ENCODE measurements around the gene DCLK1.

Gene DCLK1

GRCh38 chr13:36131222-36131930, at the start of gene DCLK1:
Gene DCLK1 (minus strand): TSS chr13:36131382.
- H3K27ac Mint-ChIP-seq: no peak within 1 kb of the TSS
- H3K4me3 Mint-ChIP-seq: no peak within 1 kb of the TSS
- H3K4me1 Mint-ChIP-seq (ENCODE audit: low read depth): no peaks in the 10 kb centered on the region
- peaks cover 4% of the 10 kb centered on the region for H3K9me3 Mint-ChIP-seq (ENCODE audit: low read depth)
- no peaks in the 10 kb centered on the region for H3K36me3 Mint-ChIP-seq
- H3K27me3 Mint-ChIP-seq: peaks cover 31% of the 10 kb centered on the region

- H3K27me3 Mint-ChIP-seq: no peaks in the 10 kb centered on the region
- no peaks in the 10 kb centered on the region for H3K4me1 Mint-ChIP-seq (ENCODE audit: low read depth)
- H3K36me3 Mint-ChIP-seq: no peaks in the 10 kb centered on the region
- no peak overlapping the region for H3K4me3 Mint-ChIP-seq
- peaks cover 2% of the 10 kb centered on the region for H3K9me3 Mint-ChIP-seq (ENCODE audit: low read depth)
- no peak overlapping the region for H3K27ac Mint-ChIP-seq
Observed at GRCh38 chr13:36175621-36176020, 44.4 kb upstream of the DCLK1 start.

GRCh38 chr13:36174923-36175322, 43.7 kb upstream of the DCLK1 start:
- no peak overlapping the region for H3K4me3 Mint-ChIP-seq
- no peaks in the 10 kb centered on the region for H3K36me3 Mint-ChIP-seq
- H3K4me1 Mint-ChIP-seq (ENCODE audit: low read depth): no peaks in the 10 kb centered on the region
- H3K27ac Mint-ChIP-seq: no peak overlapping the region
- H3K9me3 Mint-ChIP-seq (ENCODE audit: low read depth): peaks cover 2% of the 10 kb centered on the region
- no peaks in the 10 kb centered on the region for H3K27me3 Mint-ChIP-seq

GRCh38 chr13:36173571-36174322, 42.6 kb upstream of the DCLK1 start:
- Mint-ChIP-seq H3K27ac (no peak overlapping the region), H3K9me3 (ENCODE audit: low read depth) (peaks cover 2% of the 10 kb centered on the region), H3K27me3 (no peaks in the 10 kb centered on the region), H3K4me1 (ENCODE audit: low read depth) (no peaks in the 10 kb centered on the region), H3K4me3 (no peak overlapping the region), H3K36me3 (no peaks in the 10 kb centered on the region)

- no peak overlapping the region for H3K4me3 Mint-ChIP-seq
- H3K9me3 Mint-ChIP-seq (ENCODE audit: low read depth): no peaks in the 10 kb centered on the region
- no peaks in the 10 kb centered on the region for H3K4me1 Mint-ChIP-seq (ENCODE audit: low read depth)
- peaks cover 4% of the 10 kb centered on the region for H3K27me3 Mint-ChIP-seq
- H3K27ac Mint-ChIP-seq: no peak overlapping the region
- no peaks in the 10 kb centered on the region for H3K36me3 Mint-ChIP-seq
Observed at GRCh38 chr13:36166046-36166445, 34.9 kb upstream of the DCLK1 start.

- no peak overlapping the region for H3K4me3 Mint-ChIP-seq
Observed at GRCh38 chr13:36163809-36164308, 32.7 kb upstream of the DCLK1 start.

GRCh38 chr13:36163286-36163685, 32.1 kb upstream of the DCLK1 start:
- no peaks in the 10 kb centered on the region for H3K36me3 Mint-ChIP-seq
- H3K27me3 Mint-ChIP-seq: peaks cover 2% of the 10 kb centered on the region
- H3K27ac Mint-ChIP-seq: no peak overlapping the region
- no peaks in the 10 kb centered on the region for H3K9me3 Mint-ChIP-seq (ENCODE audit: low read depth)
- H3K4me1 Mint-ChIP-seq (ENCODE audit: low read depth): no peaks in the 10 kb centered on the region
- H3K4me3 Mint-ChIP-seq: no peak overlapping the region

More at GRCh38 chr13:36163809-36164308, 32.7 kb upstream of the DCLK1 start:
- Mint-ChIP-seq H3K4me1 (ENCODE audit: low read depth) (no peaks in the 10 kb centered on the region), H3K27me3 (peaks cover 4% of the 10 kb centered on the region), H3K9me3 (ENCODE audit: low read depth) (no peaks in the 10 kb centered on the region), H3K27ac (no peak overlapping the region), H3K36me3 (no peaks in the 10 kb centered on the region)

GRCh38 chr13:36160297-36160696, 29.1 kb upstream of the DCLK1 start:
- peaks cover 3% of the 10 kb centered on the region for H3K9me3 Mint-ChIP-seq (ENCODE audit: low read depth)
- H3K27ac Mint-ChIP-seq: no peak overlapping the region
- H3K4me3 Mint-ChIP-seq: no peak overlapping the region
- H3K27me3 Mint-ChIP-seq: peaks cover 8% of the 10 kb centered on the region
- H3K36me3 Mint-ChIP-seq: no peaks in the 10 kb centered on the region
- no peaks in the 10 kb centered on the region for H3K4me1 Mint-ChIP-seq (ENCODE audit: low read depth)

GRCh38 chr13:36158611-36159010, 27.4 kb upstream of the DCLK1 start:
- Mint-ChIP-seq H3K9me3 (ENCODE audit: low read depth) (peaks cover 3% of the 10 kb centered on the region), H3K36me3 (no peaks in the 10 kb centered on the region), H3K27me3 (peaks cover 11% of the 10 kb centered on the region), H3K27ac (no peak overlapping the region), H3K4me3 (no peak overlapping the region), H3K4me1 (ENCODE audit: low read depth) (no peaks in the 10 kb centered on the region)

- Mint-ChIP-seq H3K9me3 (ENCODE audit: low read depth) (peaks cover 3% of the 10 kb centered on the region), H3K36me3 (no peaks in the 10 kb centered on the region), H3K4me1 (ENCODE audit: low read depth) (no peaks in the 10 kb centered on the region), H3K27me3 (peaks cover 13% of the 10 kb centered on the region), H3K4me3 (no peak overlapping the region), H3K27ac (no peak overlapping the region)
Observed at GRCh38 chr13:36157480-36157879, 26.3 kb upstream of the DCLK1 start.

GRCh38 chr13:36154567-36155291, 23.5 kb upstream of the DCLK1 start:
- H3K27me3 Mint-ChIP-seq: peaks cover 11% of the 10 kb centered on the region

GRCh38 chr13:36151591-36151990, 20.4 kb upstream of the DCLK1 start:
- Mint-ChIP-seq H3K9me3 (ENCODE audit: low read depth) (peaks cover 3% of the 10 kb centered on the region), H3K4me3 (no peak overlapping the region), H3K36me3 (no peaks in the 10 kb centered on the region), H3K27ac (no peak overlapping the region), H3K4me1 (ENCODE audit: low read depth) (no peaks in the 10 kb centered on the region), H3K27me3 (peaks cover 11% of the 10 kb centered on the region)

More at GRCh38 chr13:36154567-36155291, 23.5 kb upstream of the DCLK1 start:
- H3K27ac Mint-ChIP-seq: no peak overlapping the region
- no peaks in the 10 kb centered on the region for H3K4me1 Mint-ChIP-seq (ENCODE audit: low read depth)
- no peak overlapping the region for H3K4me3 Mint-ChIP-seq
- H3K36me3 Mint-ChIP-seq: no peaks in the 10 kb centered on the region
- peaks cover 3% of the 10 kb centered on the region for H3K9me3 Mint-ChIP-seq (ENCODE audit: low read depth)

GRCh38 chr13:36148446-36148845, 17.3 kb upstream of the DCLK1 start:
- H3K27ac Mint-ChIP-seq: no peak overlapping the region
- H3K36me3 Mint-ChIP-seq: no peaks in the 10 kb centered on the region
- no peak overlapping the region for H3K4me3 Mint-ChIP-seq
- H3K27me3 Mint-ChIP-seq: peaks cover under 1% of the 10 kb centered on the region
- no peaks in the 10 kb centered on the region for H3K9me3 Mint-ChIP-seq (ENCODE audit: low read depth)
- no peaks in the 10 kb centered on the region for H3K4me1 Mint-ChIP-seq (ENCODE audit: low read depth)

- H3K4me3 Mint-ChIP-seq: no peak overlapping the region
- H3K36me3 Mint-ChIP-seq: no peaks in the 10 kb centered on the region
- H3K27me3 Mint-ChIP-seq: no peaks in the 10 kb centered on the region
- no peaks in the 10 kb centered on the region for H3K9me3 Mint-ChIP-seq (ENCODE audit: low read depth)
- H3K27ac Mint-ChIP-seq: no peak overlapping the region
- H3K4me1 Mint-ChIP-seq (ENCODE audit: low read depth): no peaks in the 10 kb centered on the region
Observed at GRCh38 chr13:36147330-36147729, 16.1 kb upstream of the DCLK1 start.

Measured in activated naive CD8-positive, alpha-beta T cell (primary cell).